Measurements from ENCODE around the gene RBM33. TPM values are rescaled to one million over a fixed set of nuclear protein-coding genes. Genes with fewer than 3 reads are reported as not detected.

The RBM33 gene
- total and polyA plus RNA-seq, 2 of the 4 experiments (the other 2 are of a cell fraction): 7.3 to 10.8 TPM

DNA sequence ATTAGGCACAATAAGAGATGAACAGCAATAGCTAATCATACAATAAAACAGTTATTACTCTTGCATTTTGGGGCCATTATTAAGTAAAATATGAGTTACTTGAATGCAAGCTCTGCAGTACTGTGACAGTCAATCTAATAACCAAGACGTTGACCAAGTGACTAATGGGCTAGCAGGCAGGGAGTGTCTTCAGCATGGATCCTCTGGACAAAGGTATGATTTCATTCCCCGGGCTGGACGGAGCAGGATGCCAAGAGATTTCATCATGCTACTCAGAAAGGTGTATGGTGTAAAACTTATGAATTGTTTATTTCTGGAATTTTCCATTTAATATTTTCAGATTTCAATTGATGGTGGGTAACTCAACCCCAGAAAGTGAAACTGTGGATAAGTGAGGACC lies 86.9 kb downstream of the RBM33 start:
- Histone ChIP-seq H3K79me1 (ENCODE audit: low read depth in 1 of 2, low read length in 2 of 2) (peaks cover 42 to 60% of the 10 kb centered on the region in 2 experiments), H3K9me1 (ENCODE audit: insufficient read depth, low read length) (peaks cover 11% of the 10 kb centered on the region; the same call in 1 of the 2 replicates), H3K27me3 (ENCODE audit: control insufficient read depth, insufficient read depth, low read length) (no peaks in the 10 kb centered on the region), H3K9me3 (ENCODE audit: control insufficient read depth, insufficient read depth, low read length) (no peaks in the 10 kb centered on the region), H3K4ac (ENCODE audit: low read depth, low read length) (no peak overlapping the region), H3K4me3 (ENCODE audit: insufficient read depth, low read depth, low read length) (no peak overlapping the region), H4K91ac (ENCODE audit: insufficient read depth, low read depth, low read length) (no peak overlapping the region), H3K14ac (replicated peaks; ENCODE audit: low read depth, low read length) (no peak overlapping the region), H3K56ac (ENCODE audit: extremely low read depth, insufficient read depth, low read length) (no peak overlapping the region), H3K27ac (ENCODE audit: insufficient read depth, low read length) (no peak overlapping the region), H3K9ac (ENCODE audit: low read depth, low read length) (no peak overlapping the region), H2BK20ac (ENCODE audit: low read depth, low read length) (no peak overlapping the region), H4K20me1 (ENCODE audit: insufficient read depth, low read length) (peaks cover 11% of the 10 kb centered on the region; the same call in 1 of the 2 replicates), H4K8ac (ENCODE audit: low read depth in 2 of 2, low read length in 2 of 2) (no peak overlapping the region), H2BK15ac (ENCODE audit: low read depth, low read length) (no peak overlapping the region), H4K5ac (ENCODE audit: low read depth, low read length) (no peak overlapping the region), H3K23ac (ENCODE audit: low read depth, low read length) (no peak overlapping the region), H2AK9ac (replicated peaks; ENCODE audit: low read depth, low read length, poor library complexity) (no peak overlapping the region), H3K36me3 (ENCODE audit: control insufficient read depth, insufficient read depth, low read length) (peaks cover 11% of the 10 kb centered on the region), H2AFZ (replicated peaks; ENCODE audit: low read length, poor library complexity) (no peak overlapping the region), H3K4me1 (ENCODE audit: control insufficient read depth, insufficient read depth, low read length) (no peaks in the 10 kb centered on the region), H2BK5ac (ENCODE audit: low read depth, low read length, poor library complexity, severe bottlenecking) (no peak overlapping the region), H2AK5ac (ENCODE audit: low read depth, low read length) (no peak overlapping the region), H3K4me2 (ENCODE audit: low read depth, low read length) (no peak overlapping the region), H2BK120ac (ENCODE audit: low read depth, low read length) (no peak overlapping the region), H3K18ac (ENCODE audit: low read depth, low read length) (no peak overlapping the region)
- ChIA-PET POLR2A (ENCODE audit: unreplicated experiment) (no interaction called here), CTCF (interaction anchor here (0.8 kb wide), 1 partner anchor 133 kb away, joined by 3 read pairs; no protein-coding TSS in a partner anchor)
- intact Hi-C loops (cut with micrococcal nuclease) (no loop called here), dilution Hi-C loops (cut with HindIII; ENCODE audit: low sequenced_read_pairs, unreplicated experiment) (no loop called here), in situ Hi-C loops (cut with MboI; ENCODE audit: low sequenced_read_pairs) (no loop called here)
- DNase-seq: no peak
- no CpG with 5 or more reads among the region's 3 CpGs for WGBS, 2 experiments (ENCODE audit: extremely low coverage in 2 of 2, insufficient read length in 1 of 2)
- no peak for ATAC-seq (ENCODE audit: low read depth)
- no peak for TF ChIP-seq MAZ (IDR thresholded peaks at IDR 0.05; ENCODE audit: borderline replicate concordance, low read depth, low read length)
- TF ChIP-seq SMC3 (IDR thresholded peaks at IDR 0.05; ENCODE audit: low read depth, low read length): no peak
- TF ChIP-seq RCOR1 (IDR thresholded peaks at IDR 0.05; ENCODE audit: insufficient replicate concordance, low read length): no peak
- TF ChIP-seq CHD1 (IDR thresholded peaks at IDR 0.05; ENCODE audit: low read depth, low read length): no peak
- no peak for TF ChIP-seq USF2 (IDR thresholded peaks at IDR 0.05; ENCODE audit: low read depth, low read length)
- no peak for TF ChIP-seq RFX5 (IDR thresholded peaks at IDR 0.05; ENCODE audit: low read depth, low read length)
- no peak for TF ChIP-seq MAFK (IDR thresholded peaks at IDR 0.05; ENCODE audit: low read depth, low read length)
- no peak for TF ChIP-seq FOS (IDR thresholded peaks at IDR 0.05; ENCODE audit: low read depth, low read length)
- BruUV-seq (replicated peaks): no TSS peak
